GM06990 (cell line): ENCODE measurements around the gene AIF1.

Source experiments
- DNase-seq: peaks from one replicate; pipeline ENCODE4 v3.0.0-alpha.2; 2011; ENCODE audit not compliant: insufficient read length; ENCODE audit errors: extremely low read depth
- H3K27me3 ChIP-seq: replicated peaks from 2 replicates; pipeline ENCODE4 v1.6.0; 2011; ENCODE audit warnings: low read length; ENCODE audit not compliant: control insufficient read depth, insufficient read depth
- H3K36me3 ChIP-seq: 2 replicates; pipeline ENCODE4 v1.5.1; 2011; ENCODE audit warnings: low read length; ENCODE audit not compliant: control insufficient read depth, insufficient read depth
- H3K4me3 ChIP-seq: replicated peaks from 2 replicates; pipeline ENCODE4 v1.5.1; 2011; ENCODE audit warnings: low read depth, mild to moderate bottlenecking, control low read depth, low read length
- CTCF ChIP-seq: IDR thresholded peaks from 2 replicates; pipeline ENCODE4 v1.5.1; 2011; ENCODE audit warnings: low read length, control low read depth, mild to moderate bottlenecking, inconsistent platforms; ENCODE audit not compliant: insufficient read depth, poor library complexity, severe bottlenecking

The AIF1 gene

GRCh38 chr6:31576897-31577578, 38.0 kb upstream of the AIF1 start:
- DNase-seq: no peak
- peak overlapping the region; percentile 90 for H3K4me3 ChIP-seq
- peaks cover 11% of the 10 kb centered on the region for H3K36me3 ChIP-seq
- no peak for TF ChIP-seq CTCF
- H3K27me3 ChIP-seq: no peaks in the 10 kb centered on the region

- no peak for TF ChIP-seq CTCF
- peaks cover 11% of the 10 kb centered on the region for H3K36me3 ChIP-seq
- H3K4me3 ChIP-seq: peak overlapping the region; percentile 90
- H3K27me3 ChIP-seq: no peaks in the 10 kb centered on the region
- no peak for DNase-seq
Measured at GRCh38 chr6:31577579-31577966, 37.5 kb upstream of the AIF1 start.

GRCh38 chr6:31578184-31579118, 36.6 kb upstream of the AIF1 start:
- H3K27me3 ChIP-seq: no peaks in the 10 kb centered on the region
- peaks cover 11% of the 10 kb centered on the region for H3K36me3 ChIP-seq
- H3K4me3 ChIP-seq: peak overlapping the region; percentile 90
- no peak for TF ChIP-seq CTCF
- DNase-seq: no peak

- peak overlapping the region; percentile 90 for H3K4me3 ChIP-seq
- no peaks in the 10 kb centered on the region for H3K27me3 ChIP-seq
- no peak for DNase-seq
- no peak for TF ChIP-seq CTCF
- peaks cover 11% of the 10 kb centered on the region for H3K36me3 ChIP-seq
Measured at GRCh38 chr6:31579119-31579505, 35.9 kb upstream of the AIF1 start.

GRCh38 chr6:31579546-31580437, 35.2 kb upstream of the AIF1 start:
- Histone ChIP-seq H3K27me3 (no peaks in the 10 kb centered on the region), H3K36me3 (peaks cover 11% of the 10 kb centered on the region), H3K4me3 (peak overlapping the region; percentile 69)
- TF ChIP-seq CTCF: no peak
- DNase-seq: no peak
